Right lobe of liver (tissue), 4 donors: ENCODE data around the gene PEMT.

Source experiments
- CTCF ChIP-seq, 4 donors: fragments of 200-600 bp in 3 of 4; fragments of 450-650 bp in 1 of 4; IDR thresholded peaks; one replicate each; pipeline versions ENCODE4 v1.5.1 to v1.8.0; 2016 to 2022; ENCODE audit warnings: antibody characterized with exemption in 4 of 4, mild to moderate bottlenecking in 2 of 4
- POLR2A ChIP-seq: fragments of 450-650 bp; IDR thresholded peaks from one replicate; pipeline ENCODE4 v1.6.1; 2017; ENCODE audit warnings: antibody characterized with exemption, mild to moderate bottlenecking
- donor health status: DM: no; HTN: no; CAD: no.
- donor health status: DM: no; HTN: no; CAD: no.
- donor health status: DM: no; HTN: yes; CAD: no.

- no peak for TF ChIP-seq CTCF (IDR thresholded peaks at IDR 0.05)
- TF ChIP-seq POLR2A: no peak
Measured at GRCh38 chr17:17555151-17555550, 36.4 kb downstream of the PEMT start.
